ENCODE results near the gene HTRA3. TPM values are rescaled to one million over a fixed set of nuclear protein-coding genes. Genes with fewer than 3 reads are reported as not detected.

HTRA3 gene
- total RNA-seq, 4 donors from 2014 or later = 1.8 to 13.0 (median 6.6) TPM

GRCh38 chr4:8321220-8321619 is 51.7 kb downstream of the HTRA3 start:
- TF ChIP-seq POLR2A (IDR thresholded peaks at IDR 0.05) (no peak), CTCF (IDR thresholded peaks at IDR 0.05) (no peak)
- Histone ChIP-seq H3K4me1 (peaks cover 0 to 31% (median 9%) of the 10 kb centered on the region in 3 donors), H3K27me3 (no peaks in the 10 kb centered on the region), H3K4me3 (no peak overlapping the region), H3K9me3 (peaks cover 0 to 7% (median 6%) of the 10 kb centered on the region in 3 donors), H3K27ac (no peak overlapping the region), H3K36me3 (no peaks in the 10 kb centered on the region)
- no peak for DNase-seq
- intact Hi-C loops (cut with DNase I) = no loop called here
- WGBS, 2 donors = 86% methylated on average over 2 of the region's 2 CpGs

- DNase-seq = no peak
- intact Hi-C loops (cut with DNase I) = no loop called here
These were observed 52.2 kb downstream of the HTRA3 start for GRCh38 chr4:8321771-8322170.

GRCh38 chr4:8322794-8323704 is 53.5 kb downstream of the HTRA3 start:
- Histone ChIP-seq H3K4me1 (peaks cover 0 to 27% (median 6%) of the 10 kb centered on the region in 3 donors), H3K9me3 (peaks cover 0 to 7% (median 6%) of the 10 kb centered on the region in 3 donors), H3K36me3 (no peaks in the 10 kb centered on the region), H3K27ac (no peak overlapping the region), H3K4me3 (no peak overlapping the region), H3K27me3 (no peaks in the 10 kb centered on the region)
- intact Hi-C loops (cut with DNase I) = no loop called here
- WGBS, 2 donors = 69 to 73% methylated on average over 7 to 8 of the region's 9 CpGs
- no peak for DNase-seq
- TF ChIP-seq CTCF (IDR thresholded peaks at IDR 0.05) (no peak), POLR2A (IDR thresholded peaks at IDR 0.05) (no peak)

More at GRCh38 chr4:8321771-8322170, 52.2 kb downstream of the HTRA3 start:
- no peak overlapping the region for H3K27ac ChIP-seq
- no peaks in the 10 kb centered on the region for H3K27me3 ChIP-seq
- 75 to 88% methylated on average over 5 of the region's 5 CpGs for WGBS, 2 donors
- H3K9me3 ChIP-seq = peaks cover 0 to 7% (median 6%) of the 10 kb centered on the region in 3 donors
- H3K36me3 ChIP-seq = no peaks in the 10 kb centered on the region
- no peak overlapping the region for H3K4me3 ChIP-seq
- TF ChIP-seq CTCF (IDR thresholded peaks at IDR 0.05) (no peak), POLR2A (IDR thresholded peaks at IDR 0.05) (no peak)
- H3K4me1 ChIP-seq = peaks cover 0 to 27% (median 6%) of the 10 kb centered on the region in 3 donors

- Histone ChIP-seq H3K4me1 (peaks cover 0 to 24% (median 6%) of the 10 kb centered on the region in 3 donors), H3K36me3 (no peaks in the 10 kb centered on the region), H3K27me3 (no peaks in the 10 kb centered on the region), H3K27ac (no peak overlapping the region), H3K9me3 (peaks cover 0 to 7% (median 6%) of the 10 kb centered on the region in 3 donors), H3K4me3 (no peak overlapping the region)
- TF ChIP-seq CTCF (IDR thresholded peaks at IDR 0.05) = no peak
- no peak for TF ChIP-seq POLR2A (IDR thresholded peaks at IDR 0.05)
- WGBS, 2 donors = 39 to 63% methylated on average over 2 to 5 of the region's 5 CpGs
- no peak for DNase-seq
- intact Hi-C loops (cut with DNase I) = no loop called here
These were observed 54.5 kb downstream of the HTRA3 start for GRCh38 chr4:8323947-8324555.

All from esophagus squamous epithelium (tissue), 5 donors.